Dedifferentiated amniotic fluid mesenchymal stem cell (primary cell): ENCODE data around the gene ODC1.

Experiments
- DNase-seq: peaks from one replicate; pipeline ENCODE4 v3.0.0-alpha.2; 2016; ENCODE audit errors: extremely low spot score

Gene ODC1

DNA sequence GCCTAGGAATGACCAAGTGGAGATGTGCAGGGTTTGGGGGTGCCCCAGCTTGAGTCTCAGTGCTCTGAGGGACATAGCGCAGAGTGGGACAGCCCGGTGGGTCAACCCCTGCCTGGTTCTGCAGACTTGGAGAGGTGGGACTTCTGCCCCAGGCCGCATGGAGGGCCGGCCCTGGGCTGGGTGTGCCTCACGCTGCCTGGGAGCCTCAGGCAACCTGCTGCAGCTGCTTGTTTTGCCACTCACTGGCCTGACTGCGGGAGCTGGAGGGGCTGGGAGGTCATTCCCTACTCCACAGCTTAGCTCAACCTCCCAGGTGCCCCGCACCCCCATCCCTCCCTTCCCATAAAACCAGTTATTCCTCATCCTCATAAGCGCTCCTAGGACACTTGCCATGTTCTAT is 33.1 kb downstream of the ODC1 start:
- no peak for DNase-seq

GRCh38 chr2:10414591-10414990 is 33.5 kb downstream of the ODC1 start:
- no peak for DNase-seq

GRCh38 chr2:10413991-10414451 is 34.1 kb downstream of the ODC1 start:
- no peak for DNase-seq

GRCh38 chr2:10413503-10413902 is 34.6 kb downstream of the ODC1 start:
- no peak for DNase-seq

- no peak for DNase-seq
Observed at GRCh38 chr2:10412380-10412779, 35.7 kb downstream of the ODC1 start.

- DNase-seq: no peak
Observed at GRCh38 chr2:10411557-10411956, 36.6 kb downstream of the ODC1 start.

- DNase-seq: no peak
Observed at GRCh38 chr2:10410823-10411437, 37.2 kb downstream of the ODC1 start.

DNA sequence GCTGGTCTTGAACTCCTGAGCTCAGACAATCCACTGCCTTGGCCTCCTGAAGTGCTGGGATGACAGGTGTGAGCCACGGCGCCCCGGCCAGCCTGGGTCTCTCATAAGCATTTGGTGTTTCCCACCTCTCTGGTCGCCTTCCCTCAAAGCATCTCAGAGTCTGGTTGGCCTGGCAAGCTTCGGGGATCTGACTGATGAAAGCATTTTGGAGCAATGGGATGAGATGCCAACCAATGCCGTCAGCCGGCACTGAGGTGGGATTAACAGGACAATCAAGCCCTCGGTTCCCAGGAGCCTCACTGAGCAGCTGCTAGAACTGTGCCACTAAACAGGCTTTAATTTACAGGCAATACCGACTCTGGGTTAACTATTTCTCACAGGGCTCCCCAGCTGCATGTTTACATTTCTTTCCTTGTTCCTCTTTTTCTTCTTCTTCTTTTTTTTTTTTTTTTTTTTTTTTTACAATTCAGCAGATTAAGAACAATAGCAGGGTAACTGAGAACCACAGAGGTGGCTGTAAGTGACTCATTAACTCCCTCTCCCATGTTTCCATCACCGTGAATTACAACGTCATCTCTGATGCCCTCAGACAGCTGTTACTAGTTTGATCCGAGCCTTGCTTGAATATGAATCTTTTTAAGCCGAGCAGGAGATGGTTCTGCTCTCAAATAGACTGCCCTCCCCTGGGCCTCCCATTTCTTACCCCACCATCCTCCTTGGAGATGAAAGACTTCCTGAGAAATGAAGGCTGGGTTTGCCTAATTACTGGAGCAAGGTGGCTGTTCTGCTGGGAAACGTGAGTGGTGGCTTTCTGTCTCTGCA is 37.9 kb downstream of the ODC1 start:
- no peak for DNase-seq

- DNase-seq: peak; percentile 23
Observed at GRCh38 chr2:10408649-10409579, 39.2 kb downstream of the ODC1 start.

DNA sequence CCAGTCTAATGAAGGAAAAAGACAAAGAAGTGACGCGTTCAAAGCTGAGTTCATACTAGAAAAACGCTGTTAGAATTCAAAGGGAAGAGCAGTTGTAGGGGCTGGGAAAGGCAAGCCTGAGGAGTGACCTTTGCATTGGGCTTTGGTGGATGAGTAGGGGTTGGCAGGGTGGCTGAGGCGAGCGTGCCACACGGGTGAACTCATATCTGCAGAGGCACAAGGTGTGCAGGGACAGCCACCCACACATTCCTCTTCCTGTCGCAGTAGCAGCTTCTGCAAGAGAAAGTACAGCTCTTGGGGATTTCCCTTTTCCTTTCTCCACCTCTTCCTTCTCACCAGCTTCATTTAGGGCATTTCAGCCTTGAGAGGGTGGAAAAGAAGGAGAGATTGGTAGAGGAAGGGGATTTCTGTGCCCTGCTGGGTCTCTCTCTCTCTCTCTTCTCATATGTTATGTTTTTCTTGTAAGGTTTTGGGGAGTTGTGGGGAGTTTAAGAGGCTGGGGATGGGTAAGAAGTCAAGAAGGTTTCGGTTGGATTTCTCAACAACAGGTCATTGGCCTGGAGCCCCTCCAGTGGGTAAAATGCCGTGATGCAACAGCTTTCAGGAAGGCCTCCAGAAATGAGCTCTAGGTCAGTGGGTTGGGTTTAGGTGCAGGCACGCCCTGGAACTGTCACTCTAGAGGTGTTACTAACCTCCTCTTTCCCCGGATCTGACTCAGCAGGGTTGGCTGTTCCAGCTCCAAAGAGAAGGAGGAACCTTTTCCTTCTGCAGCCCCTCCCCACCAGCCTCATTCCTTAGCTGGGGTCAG is 40.1 kb downstream of the ODC1 start:
- DNase-seq: peak; percentile 44

- DNase-seq: no peak
Observed at GRCh38 chr2:10407432-10407831, 40.7 kb downstream of the ODC1 start.

DNA sequence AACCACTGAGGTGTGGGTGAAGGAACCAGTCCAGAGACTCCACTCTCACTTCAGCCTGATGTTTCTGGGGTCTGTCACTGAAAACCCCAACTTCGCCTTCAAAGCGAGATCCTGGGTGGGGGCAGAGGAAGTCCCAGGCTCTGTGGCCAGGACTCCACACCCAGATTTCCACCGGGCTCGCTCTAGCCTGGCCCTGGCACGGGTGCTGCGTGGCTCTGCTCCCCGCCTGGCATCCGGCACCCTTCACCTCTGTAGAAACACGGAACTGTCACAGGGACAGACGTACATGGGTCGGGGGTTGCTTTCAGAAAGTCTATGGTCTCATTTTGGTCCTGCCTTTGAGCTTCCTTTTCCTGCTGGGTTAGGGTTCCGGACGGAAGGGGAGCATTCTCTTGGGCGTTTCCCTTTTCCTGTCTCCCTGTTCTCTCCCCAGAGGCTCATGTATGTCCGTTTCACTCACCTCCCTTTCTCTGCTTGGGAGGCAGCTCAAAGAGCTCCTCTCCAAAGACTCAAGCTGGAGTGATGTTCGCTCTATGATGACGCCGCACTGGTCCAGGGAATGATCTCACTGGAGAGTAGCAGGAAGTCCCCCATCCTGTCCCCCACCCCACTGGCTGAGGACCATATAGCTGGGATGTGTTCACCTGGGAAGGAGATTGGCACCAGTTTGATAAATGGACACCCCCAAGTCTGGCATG is 41.5 kb downstream of the ODC1 start:
- no peak for DNase-seq

- no peak for DNase-seq
Observed at GRCh38 chr2:10406016-10406415, 42.1 kb downstream of the ODC1 start.

GRCh38 chr2:10405448-10405847 is 42.7 kb downstream of the ODC1 start:
- DNase-seq: peak; percentile 93

GRCh38 chr2:10404324-10405143 is 43.6 kb downstream of the ODC1 start:
- DNase-seq: no peak

GRCh38 chr2:10402653-10403215 is 45.4 kb downstream of the ODC1 start:
- DNase-seq: no peak

- no peak for DNase-seq
Observed at GRCh38 chr2:10402062-10402585, 46.0 kb downstream of the ODC1 start.

DNA sequence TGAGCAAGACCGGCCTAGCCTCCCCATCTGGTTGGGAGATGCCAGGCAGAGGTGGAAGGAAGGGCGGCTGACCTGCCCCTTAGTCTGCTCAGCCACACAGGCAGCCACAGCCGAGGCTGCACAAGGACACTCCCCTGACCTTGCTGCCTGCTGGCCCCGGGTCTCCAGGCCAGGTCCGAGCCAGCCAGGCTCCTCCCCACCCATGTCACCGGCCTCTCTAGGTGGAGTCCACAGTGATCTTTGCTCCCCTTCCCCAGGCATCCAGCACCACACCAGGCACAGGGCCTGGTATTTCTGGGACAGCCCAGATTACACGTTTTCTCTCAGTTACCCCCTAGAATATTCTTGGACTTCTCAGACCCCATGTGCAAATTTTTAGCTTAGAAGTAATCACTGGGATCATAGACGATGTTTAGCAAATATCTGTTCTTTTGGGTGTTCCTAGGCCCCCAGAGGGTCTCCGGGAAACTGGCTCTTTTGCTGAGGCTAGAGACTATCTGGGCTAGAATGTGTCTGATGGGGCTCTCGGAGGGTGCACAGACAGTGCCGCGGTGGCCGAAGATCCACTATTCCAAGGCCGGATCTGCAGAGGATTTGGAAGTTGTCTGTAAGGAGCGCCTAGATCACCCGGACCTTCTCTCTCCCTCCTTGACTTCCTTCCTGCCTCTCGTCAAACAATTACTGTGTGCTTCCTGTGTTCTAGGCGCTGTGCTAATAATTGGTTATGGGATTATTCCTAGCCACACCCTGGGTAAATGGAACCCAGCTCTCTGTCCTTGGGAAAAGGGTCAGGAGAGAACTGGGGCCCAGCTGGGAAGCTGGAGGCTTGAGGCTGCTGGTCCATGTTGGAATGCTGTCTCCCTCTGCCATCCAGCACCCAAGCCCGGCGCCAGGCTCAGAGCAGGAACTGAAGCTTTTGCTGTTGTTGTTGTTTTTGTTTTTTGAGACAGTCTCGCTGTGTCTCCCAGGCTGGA is 46.9 kb downstream of the ODC1 start:
- DNase-seq: no peak
